ENCODE results near the gene BCAR1.

BCAR1 gene

GRCh38 chr16:75222271-75222783 is 29.1 kb downstream of the BCAR1 start:
- Histone ChIP-seq H3K4me2 (ENCODE audit: insufficient read depth, low read length) (no peak overlapping the region), H3K27me3 (ENCODE audit: insufficient read depth, low read length, poor library complexity) (no peaks in the 10 kb centered on the region), H2AFZ (ENCODE audit: low read depth, low read length) (no peak overlapping the region), H4K20me1 (ENCODE audit: insufficient read depth, low read length) (peaks cover 6% of the 10 kb centered on the region; the same call in 1 of the 2 replicates), H3K9ac (ENCODE audit: low read depth, low read length) (no peak overlapping the region), H3K79me2 (ENCODE audit: insufficient read depth, low read length) (no peaks in the 10 kb centered on the region), H3K4me3 (ENCODE audit: low read depth in 1 of 2, low read length in 2 of 2) (no peak overlapping the region), H3K4me1 (ENCODE audit: insufficient read depth, low read length) (peaks cover 19% of the 10 kb centered on the region), H3K9me3 (ENCODE audit: insufficient read depth, low read length, severe bottlenecking) (no peaks in the 10 kb centered on the region), H3K27ac (ENCODE audit: low read length) (no peak overlapping the region), H3K36me3 (ENCODE audit: insufficient read depth, low read length) (no peaks in the 10 kb centered on the region)
- ATAC-seq (ENCODE audit: insufficient read depth, low read depth), result no peak
- TF ChIP-seq CTCF (IDR thresholded peaks at IDR 0.05; ENCODE audit: borderline replicate concordance, extremely low read depth, low read length, poor library complexity, severe bottlenecking), result no peak
- no peak for TF ChIP-seq EZH2 (IDR thresholded peaks at IDR 0.05; ENCODE audit: borderline replicate concordance, low read depth, low read length, severe bottlenecking)
- no peak for DNase-seq

- peak overlapping the region; percentile 74 for H3K4me2 ChIP-seq (ENCODE audit: insufficient read depth, low read length)
- no peaks in the 10 kb centered on the region for H3K79me2 ChIP-seq (ENCODE audit: insufficient read depth, low read length)
- H4K20me1 ChIP-seq (ENCODE audit: insufficient read depth, low read length), result no peaks in the 10 kb centered on the region
- DNase-seq, result peak; percentile 63
- peak overlapping the region; percentile 92 for H2AFZ ChIP-seq (ENCODE audit: low read depth, low read length)
- H3K27me3 ChIP-seq (ENCODE audit: insufficient read depth, low read length, poor library complexity), result no peaks in the 10 kb centered on the region
- TF ChIP-seq EZH2 (IDR thresholded peaks at IDR 0.05; ENCODE audit: borderline replicate concordance, low read depth, low read length, severe bottlenecking) (no peak), CTCF (IDR thresholded peaks at IDR 0.05; ENCODE audit: borderline replicate concordance, extremely low read depth, low read length, poor library complexity, severe bottlenecking) (no peak)
- peak; percentile 97 for ATAC-seq (ENCODE audit: insufficient read depth, low read depth)
- H3K9me3 ChIP-seq (ENCODE audit: insufficient read depth, low read length, severe bottlenecking), result no peaks in the 10 kb centered on the region
- peaks cover 19% of the 10 kb centered on the region for H3K4me1 ChIP-seq (ENCODE audit: insufficient read depth, low read length)
- H3K4me3 ChIP-seq (ENCODE audit: low read depth in 1 of 2, low read length in 2 of 2), result peak overlapping the region in 1 of 2 experiments; percentile 43; a peak in 2 of 4 replicates
- H3K36me3 ChIP-seq (ENCODE audit: insufficient read depth, low read length), result no peaks in the 10 kb centered on the region
- peak overlapping the region; percentile 86 for H3K27ac ChIP-seq (ENCODE audit: low read length)
- H3K9ac ChIP-seq (ENCODE audit: low read depth, low read length), result peak overlapping the region; percentile 39
These were observed 31.6 kb downstream of the BCAR1 start for GRCh38 chr16:75219838-75220237.

DNA sequence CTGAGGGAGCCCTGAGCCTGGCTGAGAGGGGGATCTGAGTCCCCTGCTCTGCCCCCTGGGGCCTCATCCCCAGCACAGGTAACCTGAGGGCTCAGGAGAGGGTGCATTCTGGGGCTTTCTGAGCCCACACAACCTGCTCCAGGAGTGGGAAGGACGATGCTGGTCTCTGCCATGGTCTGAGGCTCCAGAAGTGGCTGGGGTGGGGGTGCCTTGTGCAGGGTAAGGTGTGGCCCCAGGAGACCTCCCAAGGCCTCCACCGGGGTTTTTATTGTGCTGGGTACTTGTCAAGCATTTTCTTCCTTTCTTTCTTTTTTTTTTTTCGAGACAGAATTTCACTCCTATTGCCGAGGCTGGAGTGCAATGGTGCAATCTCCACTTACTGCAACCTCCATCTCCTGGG is 32.3 kb downstream of the BCAR1 start:
- H3K79me2 ChIP-seq (ENCODE audit: insufficient read depth, low read length), result no peaks in the 10 kb centered on the region
- H3K4me2 ChIP-seq (ENCODE audit: insufficient read depth, low read length), result peak overlapping the region; percentile 74
- no peaks in the 10 kb centered on the region for H3K9me3 ChIP-seq (ENCODE audit: insufficient read depth, low read length, severe bottlenecking)
- H3K4me1 ChIP-seq (ENCODE audit: insufficient read depth, low read length), result peaks cover 19% of the 10 kb centered on the region
- peak overlapping the region; percentile 92 for H2AFZ ChIP-seq (ENCODE audit: low read depth, low read length)
- H3K4me3 ChIP-seq (ENCODE audit: low read depth in 1 of 2, low read length in 2 of 2), result 0 out of 4 replicates have a peak overlapping the region, but pooled peaks of 1 of the 2 experiments have one; percentile 43
- DNase-seq, result no peak
- ATAC-seq (ENCODE audit: insufficient read depth, low read depth), result no peak
- TF ChIP-seq CTCF (IDR thresholded peaks at IDR 0.05; ENCODE audit: borderline replicate concordance, extremely low read depth, low read length, poor library complexity, severe bottlenecking) (no peak), EZH2 (IDR thresholded peaks at IDR 0.05; ENCODE audit: borderline replicate concordance, low read depth, low read length, severe bottlenecking) (no peak)
- H3K9ac ChIP-seq (ENCODE audit: low read depth, low read length), result peak overlapping the region; percentile 39
- H3K27ac ChIP-seq (ENCODE audit: low read length), result peak overlapping the region; percentile 86
- no peaks in the 10 kb centered on the region for H4K20me1 ChIP-seq (ENCODE audit: insufficient read depth, low read length)
- no peaks in the 10 kb centered on the region for H3K27me3 ChIP-seq (ENCODE audit: insufficient read depth, low read length, poor library complexity)
- no peaks in the 10 kb centered on the region for H3K36me3 ChIP-seq (ENCODE audit: insufficient read depth, low read length)

Data from DND-41 (cell line).